Measurements from ENCODE around the gene RECQL.

GRCh38 chr12:21543151-21543550 lies 41.7 kb upstream of the RECQL start:
- TF ChIP-seq CTCF (IDR thresholded peaks at IDR 0.05) = no peak
- TF ChIP-seq POLR2A (IDR thresholded peaks at IDR 0.05) = no peak

Data from Peyer's patch (tissue), 4 donors.